Kidney capillary endothelial cell (primary cell): ENCODE data around the gene LIPM.

Experiments
- DNase-seq: peaks from one replicate; pipeline ENCODE4 v3.0.0-alpha.2; 2018; ENCODE audit warnings: low spot score

Gene LIPM

DNA sequence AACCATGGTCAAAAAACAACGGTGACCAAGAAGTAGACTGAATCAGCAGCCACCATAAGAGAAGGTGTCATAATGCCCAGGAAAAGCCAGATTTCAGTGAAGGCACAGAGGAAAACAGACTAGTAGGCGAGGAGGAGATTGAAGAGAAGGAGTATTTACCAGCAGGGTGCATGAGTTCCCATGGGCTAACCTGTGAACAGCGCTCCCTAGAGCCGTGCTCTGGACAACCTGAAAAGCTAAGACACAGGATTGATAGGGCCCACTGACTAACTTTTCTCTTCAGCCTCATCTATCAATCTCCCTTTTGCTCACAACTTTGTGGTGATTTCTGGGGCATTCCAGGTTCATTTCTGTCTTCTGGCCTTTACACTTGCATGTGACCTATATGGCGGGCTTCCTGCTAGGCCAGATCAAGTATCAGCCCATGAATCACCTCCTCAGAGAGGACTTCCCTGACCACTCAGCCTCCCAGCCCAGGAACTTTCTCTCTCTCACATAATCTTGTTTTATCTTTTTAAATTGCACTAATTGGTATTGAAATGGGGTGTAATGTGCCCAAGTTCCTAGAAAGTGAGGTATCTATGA, 36.3 kb downstream of the LIPM start:
- DNase-seq: no peak

DNA sequence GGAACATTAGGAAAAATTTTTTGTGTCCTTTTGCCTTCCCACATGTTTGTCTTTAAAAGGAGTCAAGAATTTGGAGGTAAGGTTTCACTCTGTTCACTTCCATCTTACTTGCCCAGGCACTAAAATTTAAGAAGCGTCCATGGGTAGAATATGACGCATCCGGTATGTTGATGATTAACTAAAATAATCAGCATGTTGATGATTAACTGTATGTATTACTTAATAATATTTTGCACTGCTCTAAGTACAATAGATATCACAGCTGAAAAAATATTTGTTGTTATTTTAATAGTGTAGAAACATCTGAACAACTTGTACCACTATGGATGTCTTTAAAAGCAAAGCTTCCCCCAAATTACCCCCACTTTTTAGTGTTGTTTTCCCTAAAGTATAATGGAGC, 37.6 kb downstream of the LIPM start:
- no peak for DNase-seq

GRCh38 chr10:88840881-88841280, 38.4 kb downstream of the LIPM start:
- DNase-seq: no peak

- DNase-seq: no peak
These were observed 39.0 kb downstream of the LIPM start for GRCh38 chr10:88841316-88842111.

GRCh38 chr10:88843171-88843570, 40.6 kb downstream of the LIPM start:
- no peak for DNase-seq

GRCh38 chr10:88848499-88848898, 46.0 kb downstream of the LIPM start:
- peak; percentile 77 for DNase-seq

DNA sequence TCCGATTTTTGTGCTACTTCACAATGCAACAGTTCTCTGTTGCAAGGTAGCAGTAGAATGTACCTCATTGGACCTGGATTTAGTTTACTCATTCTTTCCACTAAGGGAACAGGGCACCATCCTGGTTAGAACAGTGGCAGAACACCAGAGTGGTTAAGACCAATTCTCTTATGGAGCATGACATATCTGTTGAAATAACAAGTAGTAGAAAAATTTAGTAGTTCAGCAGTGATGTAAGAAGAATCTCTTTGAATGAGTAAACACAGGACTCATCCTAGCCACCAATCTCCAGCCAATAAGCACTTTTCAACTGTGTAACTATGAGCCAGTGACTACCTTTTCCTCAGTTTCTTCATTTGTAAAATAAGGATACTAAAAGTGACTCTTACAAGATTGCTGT, 46.7 kb downstream of the LIPM start:
- no peak for DNase-seq

GRCh38 chr10:88850712-88851111, 48.2 kb downstream of the LIPM start:
- no peak for DNase-seq

GRCh38 chr10:88851706-88852105, 49.2 kb downstream of the LIPM start, which contains the start of gene ANKRD22:
Gene ANKRD22 (minus strand): TSS chr10:88851844. CDS start chr10:88851607, 237 bp downstream.
- DNase-seq: no peak

DNA sequence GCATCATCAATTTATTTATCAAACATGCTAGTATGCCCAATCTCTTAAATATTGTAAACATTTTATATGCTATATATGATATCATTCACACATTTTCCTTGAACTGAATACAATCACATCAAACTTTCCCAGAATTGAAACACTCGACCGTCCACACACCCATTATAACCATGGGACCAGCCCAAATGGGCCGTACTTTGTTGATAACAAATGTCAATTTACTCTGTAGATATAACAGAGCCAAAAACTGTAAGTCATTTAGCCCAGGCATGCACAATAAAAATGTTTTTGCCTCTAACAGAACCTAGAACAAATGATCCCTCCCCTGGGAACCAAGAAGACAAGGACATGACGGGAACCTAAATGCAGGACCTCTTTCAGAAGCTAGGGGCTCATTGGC, 49.8 kb downstream of the LIPM start:
- no peak for DNase-seq

GRCh38 chr10:88853155-88853881, 50.8 kb downstream of the LIPM start:
- DNase-seq: no peak

GRCh38 chr10:88854684-88855083, 52.2 kb downstream of the LIPM start:
- DNase-seq: no peak

DNA sequence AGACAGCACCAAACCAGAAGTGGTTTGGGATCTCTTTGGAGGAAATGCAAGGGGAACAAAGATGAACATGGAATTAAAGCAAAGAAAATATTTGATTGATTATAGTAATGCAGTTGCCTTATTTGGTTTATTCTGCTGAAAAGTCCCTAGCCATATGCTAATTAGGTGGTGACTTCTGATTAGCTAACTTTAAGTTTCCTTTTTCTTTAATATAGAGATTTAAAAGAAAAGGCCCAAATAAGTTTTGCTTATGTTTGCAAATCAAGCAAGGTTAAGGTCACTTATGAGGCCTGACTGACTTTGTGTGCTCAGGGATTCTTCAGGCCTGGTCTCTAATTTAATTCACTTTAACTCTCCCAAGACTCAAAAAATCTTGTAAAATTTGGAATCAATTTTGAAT, 55.3 kb downstream of the LIPM start:
- no peak for DNase-seq

DNA sequence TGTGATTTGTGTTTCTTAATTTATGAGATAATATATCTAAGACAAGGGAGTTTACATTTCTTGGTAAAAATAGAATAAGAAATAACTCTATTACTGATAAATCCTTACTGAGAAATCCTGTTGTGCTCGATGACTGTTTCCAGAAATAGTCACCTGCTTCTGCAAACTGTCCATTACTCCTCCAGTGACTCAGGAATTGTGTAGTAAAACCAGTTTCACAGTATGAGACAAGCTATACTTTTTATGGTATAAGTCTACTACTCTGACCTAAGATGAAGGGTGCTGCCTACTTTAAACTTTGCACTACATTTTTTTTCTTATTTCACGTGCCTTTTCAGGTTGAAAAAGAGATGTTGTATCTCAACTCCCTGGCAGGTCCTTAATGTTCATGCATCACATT, 56.0 kb downstream of the LIPM start:
- DNase-seq: no peak

- DNase-seq: no peak
These were observed 58.5 kb downstream of the LIPM start for GRCh38 chr10:88861036-88861435.

- DNase-seq: no peak
These were observed 62.8 kb downstream of the LIPM start for GRCh38 chr10:88865281-88865876.

DNA sequence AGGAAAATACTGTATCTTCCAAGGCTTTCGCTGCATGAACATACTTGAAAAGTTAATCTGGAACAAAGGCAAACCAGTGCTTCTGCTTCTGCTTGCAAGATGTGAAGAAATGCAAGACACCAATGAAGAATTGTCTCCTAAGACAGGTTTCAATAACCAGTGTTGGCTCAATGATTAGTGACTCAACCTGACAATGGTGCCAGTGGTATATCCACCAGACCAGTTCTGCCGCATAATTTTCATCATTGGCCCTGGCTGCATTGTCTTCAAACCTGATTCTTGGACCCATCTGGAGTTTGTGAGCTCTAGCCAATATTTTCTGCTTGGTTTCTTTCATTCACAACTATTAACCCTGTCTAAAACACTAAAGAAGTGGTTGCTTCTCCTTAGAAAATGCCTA, 63.9 kb downstream of the LIPM start:
- no peak for DNase-seq

DNA sequence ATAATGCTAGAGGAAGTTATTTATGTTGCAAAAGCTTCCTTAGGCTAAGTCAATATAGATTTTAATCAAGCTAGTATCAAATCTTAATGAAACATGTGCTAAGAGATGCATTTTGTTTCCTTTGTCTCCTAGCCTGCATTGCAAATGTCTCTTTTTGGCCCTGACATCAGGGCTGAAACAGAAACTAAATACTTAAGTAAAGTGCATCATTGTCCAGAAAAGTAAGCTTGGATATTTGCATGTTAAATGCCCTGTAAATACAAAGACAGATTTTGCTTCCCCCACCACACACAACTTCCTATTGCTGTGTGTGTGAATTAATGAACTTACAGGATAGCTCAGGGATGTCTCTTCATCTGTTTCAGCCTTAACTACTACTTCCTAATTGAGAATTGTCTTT, 67.6 kb downstream of the LIPM start:
- no peak for DNase-seq
